ENCODE results near the gene KCNK3.

DNA sequence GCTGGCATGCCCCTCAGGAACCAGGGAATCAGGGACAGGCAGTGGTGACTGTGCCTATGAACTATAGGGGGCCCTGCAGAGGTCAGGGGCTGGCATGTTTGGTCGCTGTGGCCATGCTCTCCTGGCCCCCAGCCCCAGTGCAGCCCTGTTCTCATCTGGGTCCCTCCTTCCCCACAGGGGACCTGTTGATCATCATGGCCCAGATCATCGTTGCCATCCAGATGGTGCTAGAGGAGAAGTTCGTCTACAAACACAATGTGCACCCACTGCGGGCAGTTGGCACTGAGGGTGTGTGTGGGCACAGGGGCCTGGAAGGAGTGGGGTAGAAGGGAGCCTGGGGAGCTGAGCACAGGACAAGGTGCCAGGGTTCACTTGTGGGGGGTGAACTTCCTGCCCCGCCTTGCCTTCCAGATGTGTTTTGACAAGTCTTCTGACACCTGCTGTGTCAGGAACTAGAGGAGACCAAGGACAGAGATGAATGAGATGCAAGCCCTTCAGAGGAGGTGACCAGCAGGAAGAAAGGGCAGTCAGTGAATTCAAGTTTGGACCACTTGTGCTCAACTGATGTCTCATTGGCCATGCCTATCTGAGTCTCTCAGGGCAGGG is 83.8 kb downstream of the KCNK3 start:
- no peak for TF ChIP-seq CTCF (IDR thresholded peaks at IDR 0.05)
- no peak for TF ChIP-seq POLR2A (IDR thresholded peaks at IDR 0.05)
- TF ChIP-seq EP300 (IDR thresholded peaks at IDR 0.05; ENCODE audit: low read depth), result no peak
- no peak for TF ChIP-seq POLR2AphosphoS5 (IDR thresholded peaks at IDR 0.05)
